RWPE1 (cell line): Measurements from ENCODE around the gene THBS2.

Experiments used
- CTCF ChIA-PET: fragments of 350-600 bp; sonication (Branson Sonifier 250); formaldehyde crosslinking; extraction: SDS; loops from one replicate; lab custom pipeline; 2021; lab: Yijun Ruan, JAX
- POLR2A ChIA-PET: fragments of 400-600 bp; formaldehyde crosslinking; extraction: SDS; loops from one replicate; lab custom pipeline; 2020; ENCODE audit warnings: antibody characterized with exemption; ENCODE audit not compliant: low non-redundant PET; lab: Yijun Ruan, JAX
- DNase-seq: peaks from one replicate; pipeline ENCODE4 v3.0.0; 2012; ENCODE audit warnings: low spot score
- H3K27ac ChIP-seq: fragments of 450-650 bp; 2 replicates; pipeline ENCODE4 v1.5.1; 2017
- CTCF ChIP-seq: fragments of 450-650 bp; conservative IDR thresholded peaks from 2 replicates; pipeline ENCODE4 v1.5.1; 2017; ENCODE audit warnings: low read depth, mild to moderate bottlenecking

THBS2 gene

GRCh38 chr6:169225131-169225576 lies 28.5 kb downstream of the THBS2 start:
- no peak for TF ChIP-seq CTCF
- H3K27ac ChIP-seq, result peak overlapping the region; percentile 65; the same call in 1 of the 2 replicates
- ChIA-PET CTCF (no interaction called here), POLR2A (no interaction called here)
- DNase-seq, result no peak

- POLR2A ChIA-PET, result no interaction called here
Observed at GRCh38 chr6:169224716-169225115, 28.9 kb downstream of the THBS2 start.

GRCh38 chr6:169224185-169224695 lies 29.4 kb downstream of the THBS2 start:
- no peak for TF ChIP-seq CTCF
- H3K27ac ChIP-seq, result peak overlapping the region; percentile 65
- CTCF ChIA-PET, result interaction anchor here (0.6 kb wide), 1 partner anchor 453 kb away, joined by 3 read pairs; no protein-coding TSS in a partner anchor
- peak; percentile 84 for DNase-seq
- POLR2A ChIA-PET, result no interaction called here

More at GRCh38 chr6:169224716-169225115, 28.9 kb downstream of the THBS2 start:
- no peak for DNase-seq
- CTCF ChIA-PET, result no interaction called here
- H3K27ac ChIP-seq, result peak overlapping the region; percentile 65
- TF ChIP-seq CTCF, result no peak

GRCh38 chr6:169223006-169223405 lies 30.6 kb downstream of the THBS2 start:
- TF ChIP-seq CTCF, result no peak
- ChIA-PET CTCF (no interaction called here), POLR2A (no interaction called here)
- DNase-seq, result no peak
- no peak overlapping the region for H3K27ac ChIP-seq

- POLR2A ChIA-PET, result no interaction called here
- CTCF ChIA-PET, result no interaction called here
- no peak for TF ChIP-seq CTCF
- DNase-seq, result no peak
- no peak overlapping the region for H3K27ac ChIP-seq
Observed at GRCh38 chr6:169222126-169222525, 31.5 kb downstream of the THBS2 start.

- CTCF ChIA-PET, result no interaction called here
- TF ChIP-seq CTCF, result no peak
- POLR2A ChIA-PET, result no interaction called here
Observed at GRCh38 chr6:169221264-169221663, 32.4 kb downstream of the THBS2 start.

More at GRCh38 chr6:169221264-169221663, 32.4 kb downstream of the THBS2 start:
- DNase-seq, result no peak
- H3K27ac ChIP-seq, result no peak overlapping the region
